Neural progenitor cell (in vitro differentiated cells): Measurements from ENCODE around the gene CYBC1.

Source experiments
- CTCF ChIP-seq: fragments of 200-600 bp; sonication (generic); IDR thresholded peaks from 2 replicates; pipeline ENCODE4 v1.5.1; 2017; ENCODE audit warnings: antibody characterized with exemption, mild to moderate bottlenecking
- EZH2 ChIP-seq: fragments of 200-600 bp; sonication (generic); IDR thresholded peaks from 2 replicates; pipeline ENCODE4 v1.6.1; 2017; ENCODE audit warnings: antibody characterized with exemption, mild to moderate bottlenecking, moderate library complexity
- EZH2phosphoT487 ChIP-seq: fragments of 200-600 bp; sonication (generic); IDR thresholded peaks from 2 replicates; pipeline ENCODE4 v1.6.1; 2017; ENCODE audit warnings: antibody characterized with exemption

- no peak for TF ChIP-seq CTCF
- TF ChIP-seq EZH2, result no peak
- TF ChIP-seq EZH2phosphoT487, result no peak
Observed at GRCh38 chr17:82441691-82442487, 8.7 kb downstream of the CYBC1 start.
